ENCODE results near the gene COQ9.
"Not testable (repeated sequence)": the region's sequence is repeated elsewhere in the genome, so short reads cannot be mapped to it uniquely, and the experiment has no call there.

COQ9 gene

GRCh38 chr16:57439947-57440346 is 7.3 kb upstream of the COQ9 start:
- H3K4me1 Mint-ChIP-seq, DNase-seq, H3K4me3 Mint-ChIP-seq, H3K27me3 Mint-ChIP-seq, H3K27ac Mint-ChIP-seq: not testable (repeated sequence)
- peaks cover 44% of the 10 kb centered on the region for H3K36me3 Mint-ChIP-seq
- peaks cover 17% of the 10 kb centered on the region for H3K9me3 Mint-ChIP-seq
- CTCF ChIA-PET: interaction anchor here (1.2 to 2.3 kb wide), 2 partner anchors 21 to 23 kb away, joined by 4 to 9 read pairs; no protein-coding TSS in a partner anchor

GRCh38 chr16:57440551-57440950 is 6.7 kb upstream of the COQ9 start:
- not testable (repeated sequence) for H3K4me3 Mint-ChIP-seq, H3K27me3 Mint-ChIP-seq, H3K27ac Mint-ChIP-seq, H3K4me1 Mint-ChIP-seq, DNase-seq
- Mint-ChIP-seq H3K9me3 (peaks cover 17% of the 10 kb centered on the region), H3K36me3 (peaks cover 41% of the 10 kb centered on the region)
- CTCF ChIA-PET: interaction anchor here (2.3 kb wide), 1 partner anchor 23 kb away, joined by 9 read pairs; no protein-coding TSS in a partner anchor

- Mint-ChIP-seq H3K27ac (no peak overlapping the region), H3K4me3 (peak overlapping the region; percentile 12), H3K27me3 (no peaks in the 10 kb centered on the region), H3K36me3 (peaks cover 24% of the 10 kb centered on the region), H3K4me1 (peaks cover 36% of the 10 kb centered on the region), H3K9me3 (peaks cover 15% of the 10 kb centered on the region)
- no peak for DNase-seq
- CTCF ChIA-PET: interaction anchor here (0.7 to 1.4 kb wide), 3 partner anchors 18 to 27 kb away, joined by 3 to 8 read pairs (median 4); partner anchors contain the start of gene POLR2C
These were observed 2.6 kb upstream of the COQ9 start for GRCh38 chr16:57444711-57445110.

GRCh38 chr16:57445510-57445909 is 1.8 kb upstream of the COQ9 start:
- peaks cover 38% of the 10 kb centered on the region for H3K4me1 Mint-ChIP-seq
- peaks cover 16% of the 10 kb centered on the region for H3K36me3 Mint-ChIP-seq
- H3K4me3 Mint-ChIP-seq: peak overlapping the region; percentile 33
- CTCF ChIA-PET: interaction anchor here (1.1 to 2.5 kb wide), 2 partner anchors 16 to 28 kb away, joined by 4 to 14 read pairs; partner anchors contain the start of gene POLR2C
- DNase-seq: no peak
- H3K27ac Mint-ChIP-seq: no peak overlapping the region
- peaks cover 7% of the 10 kb centered on the region for H3K9me3 Mint-ChIP-seq
- H3K27me3 Mint-ChIP-seq: no peaks in the 10 kb centered on the region

GRCh38 chr16:57446531-57447185 is 621 bp upstream of the COQ9 start:
- Mint-ChIP-seq H3K27me3 (no peaks in the 10 kb centered on the region), H3K27ac (peak overlapping the region; percentile 89), H3K36me3 (peaks cover 13% of the 10 kb centered on the region), H3K9me3 (no peaks in the 10 kb centered on the region), H3K4me3 (peak overlapping the region; percentile 94), H3K4me1 (peaks cover 38% of the 10 kb centered on the region)
- CTCF ChIA-PET: interaction anchor here (1.1 to 3.0 kb wide), 4 partner anchors 13 to 74 kb away, joined by 6 to 25 read pairs (median 10); partner anchors contain the start of gene POLR2C
- DNase-seq: peak; percentile 52

- Mint-ChIP-seq H3K36me3 (peaks cover 28% of the 10 kb centered on the region), H3K4me1 (peaks cover 20% of the 10 kb centered on the region), H3K4me3 (no peak overlapping the region), H3K27ac (no peak overlapping the region), H3K9me3 (no peaks in the 10 kb centered on the region), H3K27me3 (no peaks in the 10 kb centered on the region)
- DNase-seq: no peak
- CTCF ChIA-PET: interaction anchor here (1.1 kb wide), 2 partner anchors 9 to 10 kb away, joined by 3 to 5 read pairs; partner anchors contain the start of gene POLR2C
These were observed 4.7 kb downstream of the COQ9 start for GRCh38 chr16:57452021-57452420.

GRCh38 chr16:57462209-57462977 is 15.1 kb downstream of the COQ9 start, which contains the start of gene POLR2C:
Gene POLR2C (plus strand): TSS chr16:57462679. CDS start chr16:57462725, 46 bp downstream.
- Mint-ChIP-seq H3K36me3 (peaks cover 19% of the 10 kb centered on the region), H3K9me3 (no peaks in the 10 kb centered on the region), H3K4me3 (peak within 1 kb of the TSS; percentile 100), H3K27me3 (peaks cover 3% of the 10 kb centered on the region), H3K27ac (peak within 1 kb of the TSS; percentile 97), H3K4me1 (peaks cover 28% of the 10 kb centered on the region)
- CTCF ChIA-PET: interaction anchor here (0.7 to 2.7 kb wide), 16 partner anchors 11 to 80 kb away, joined by 3 to 22 read pairs (median 4); partner anchors contain the start of genes CIAPIN1 and COQ9
- peak; percentile 94 for DNase-seq

- H3K9me3 Mint-ChIP-seq: no peaks in the 10 kb centered on the region
- peaks cover 23% of the 10 kb centered on the region for H3K36me3 Mint-ChIP-seq
- CTCF ChIA-PET: interaction anchor here (0.8 to 2.7 kb wide), 12 partner anchors 10 to 79 kb away, joined by 3 to 22 read pairs (median 4); partner anchors contain the start of genes CIAPIN1 and COQ9
- DNase-seq: no peak
- peak overlapping the region; percentile 100 for H3K4me3 Mint-ChIP-seq
- peaks cover 28% of the 10 kb centered on the region for H3K4me1 Mint-ChIP-seq
- H3K27ac Mint-ChIP-seq: peak overlapping the region; percentile 97
- peaks cover 3% of the 10 kb centered on the region for H3K27me3 Mint-ChIP-seq
These were observed 15.7 kb downstream of the COQ9 start for GRCh38 chr16:57462978-57463362.

GRCh38 chr16:57464523-57464922 is 17.2 kb downstream of the COQ9 start:
- DNase-seq: no peak

GRCh38 chr16:57468346-57468745 is 21.1 kb downstream of the COQ9 start:
- Mint-ChIP-seq H3K9me3 (no peaks in the 10 kb centered on the region), H3K27ac (peak overlapping the region; percentile 55), H3K36me3 (peaks cover 48% of the 10 kb centered on the region), H3K4me3 (no peak overlapping the region), H3K4me1 (peaks cover 22% of the 10 kb centered on the region), H3K27me3 (no peaks in the 10 kb centered on the region)
- no peak for DNase-seq
- CTCF ChIA-PET: no interaction called here

More at GRCh38 chr16:57464523-57464922, 17.2 kb downstream of the COQ9 start:
- Mint-ChIP-seq H3K4me1 (peaks cover 28% of the 10 kb centered on the region), H3K27ac (no peak overlapping the region), H3K27me3 (peaks cover 3% of the 10 kb centered on the region), H3K9me3 (no peaks in the 10 kb centered on the region), H3K36me3 (peaks cover 34% of the 10 kb centered on the region), H3K4me3 (peak overlapping the region; percentile 100)
- CTCF ChIA-PET: interaction anchor here (1.5 to 2.0 kb wide), 4 partner anchors 9 to 56 kb away, joined by 5 to 11 read pairs (median 7); no protein-coding TSS in a partner anchor

- Mint-ChIP-seq H3K27me3 (no peaks in the 10 kb centered on the region), H3K9me3 (no peaks in the 10 kb centered on the region), H3K4me3 (no peak overlapping the region), H3K36me3 (peaks cover 47% of the 10 kb centered on the region), H3K27ac (no peak overlapping the region), H3K4me1 (peaks cover 15% of the 10 kb centered on the region)
- DNase-seq: no peak
- CTCF ChIA-PET: no interaction called here
These were observed 21.8 kb downstream of the COQ9 start for GRCh38 chr16:57469046-57469445.

- no peaks in the 10 kb centered on the region for H3K27me3 Mint-ChIP-seq
- H3K9me3 Mint-ChIP-seq: no peaks in the 10 kb centered on the region
- H3K36me3 Mint-ChIP-seq: peaks cover 41% of the 10 kb centered on the region
- peaks cover 9% of the 10 kb centered on the region for H3K4me1 Mint-ChIP-seq
- H3K4me3 Mint-ChIP-seq: no peak overlapping the region
- no peak overlapping the region for H3K27ac Mint-ChIP-seq
- CTCF ChIA-PET: interaction anchor here (1.3 to 9.5 kb wide), 2 partner anchors 49 to 51 kb away, joined by 3 to 79 read pairs; no protein-coding TSS in a partner anchor
- no peak for DNase-seq
These were observed 22.7 kb downstream of the COQ9 start for GRCh38 chr16:57469917-57470470.

- Mint-ChIP-seq H3K4me3 (no peak overlapping the region), H3K36me3 (peaks cover 39% of the 10 kb centered on the region), H3K27ac (no peak overlapping the region), H3K9me3 (no peaks in the 10 kb centered on the region), H3K4me1 (peaks cover 14% of the 10 kb centered on the region), H3K27me3 (no peaks in the 10 kb centered on the region)
- CTCF ChIA-PET: interaction anchor here (1.3 to 9.5 kb wide), 2 partner anchors 48 to 52 kb away, joined by 3 to 79 read pairs; no protein-coding TSS in a partner anchor
- no peak for DNase-seq
These were observed 23.4 kb downstream of the COQ9 start for GRCh38 chr16:57470711-57471110.

Data from activated naive CD4-positive, alpha-beta T cell treated with anti-CD3 and anti-CD28 coated beads, Interleukin-2, amount 10 ng/mL, durations not matched to agents 7 days and 5 days (primary cell).